HUES48 (cell line): Measurements from ENCODE around the gene GSK3A.

Experiments
- H3K27ac ChIP-seq: one replicate; pipeline ENCODE4 v1.7.0; 2013; ENCODE audit warnings: low read depth, low read length, inconsistent platforms
- H3K27me3 ChIP-seq: 2 replicates; pipeline ENCODE4 v1.6.1; 2013; ENCODE audit warnings: mild to moderate bottlenecking, low read length; ENCODE audit not compliant: control insufficient read depth, insufficient read depth
- H3K36me3 ChIP-seq: 2 replicates; pipeline ENCODE4 v1.6.1; 2013; ENCODE audit warnings: low read length; ENCODE audit not compliant: control insufficient read depth, insufficient read depth
- H3K4me1 ChIP-seq: 2 replicates; pipeline ENCODE4 v1.6.1; 2013; ENCODE audit warnings: mild to moderate bottlenecking, low read length; ENCODE audit not compliant: control insufficient read depth, insufficient read depth
- H3K4me3 ChIP-seq: 2 replicates; pipeline ENCODE4 v1.5.1; 2013; ENCODE audit warnings: mild to moderate bottlenecking, low read depth, low read length
- H3K9ac ChIP-seq: 2 replicates; pipeline ENCODE4 v1.6.1; 2013; ENCODE audit warnings: mild to moderate bottlenecking, low read depth, low read length, moderate library complexity
- H3K9me3 ChIP-seq: 2 replicates; pipeline ENCODE4 v1.6.1; 2013; ENCODE audit warnings: low read length; ENCODE audit not compliant: control insufficient read depth, insufficient read depth

GSK3A gene

GRCh38 chr19:42251572-42252358, 9.4 kb upstream of the GSK3A start:
- no peak overlapping the region for H3K27ac ChIP-seq
- H3K9ac ChIP-seq: no peak overlapping the region
- H3K27me3 ChIP-seq: peaks cover 6% of the 10 kb centered on the region
- H3K36me3 ChIP-seq: peaks cover 17% of the 10 kb centered on the region
- no peak overlapping the region for H3K4me3 ChIP-seq
- no peaks in the 10 kb centered on the region for H3K9me3 ChIP-seq
- H3K4me1 ChIP-seq: peaks cover 20% of the 10 kb centered on the region

GRCh38 chr19:42250666-42251531, 8.5 kb upstream of the GSK3A start:
- Histone ChIP-seq H3K9me3 (no peaks in the 10 kb centered on the region), H3K4me3 (no peak overlapping the region), H3K36me3 (peaks cover 17% of the 10 kb centered on the region), H3K9ac (no peak overlapping the region), H3K27ac (no peak overlapping the region), H3K4me1 (peaks cover 18% of the 10 kb centered on the region), H3K27me3 (no peaks in the 10 kb centered on the region)

GRCh38 chr19:42250183-42250665, 7.8 kb upstream of the GSK3A start:
- peaks cover 18% of the 10 kb centered on the region for H3K4me1 ChIP-seq
- H3K9me3 ChIP-seq: no peaks in the 10 kb centered on the region
- H3K4me3 ChIP-seq: no peak overlapping the region
- no peak overlapping the region for H3K27ac ChIP-seq
- no peaks in the 10 kb centered on the region for H3K27me3 ChIP-seq
- H3K36me3 ChIP-seq: peaks cover 17% of the 10 kb centered on the region
- no peak overlapping the region for H3K9ac ChIP-seq

- peaks cover 18% of the 10 kb centered on the region for H3K4me1 ChIP-seq
- no peaks in the 10 kb centered on the region for H3K27me3 ChIP-seq
- peaks cover 17% of the 10 kb centered on the region for H3K36me3 ChIP-seq
- no peak overlapping the region for H3K27ac ChIP-seq
- H3K4me3 ChIP-seq: no peak overlapping the region
- no peaks in the 10 kb centered on the region for H3K9me3 ChIP-seq
- no peak overlapping the region for H3K9ac ChIP-seq
Observed at GRCh38 chr19:42249769-42250168, 7.4 kb upstream of the GSK3A start.

- H3K4me3 ChIP-seq: no peak overlapping the region
- no peaks in the 10 kb centered on the region for H3K27me3 ChIP-seq
- H3K36me3 ChIP-seq: peaks cover 17% of the 10 kb centered on the region
- peaks cover 19% of the 10 kb centered on the region for H3K4me1 ChIP-seq
- H3K9me3 ChIP-seq: no peaks in the 10 kb centered on the region
- no peak overlapping the region for H3K27ac ChIP-seq
- H3K9ac ChIP-seq: no peak overlapping the region
Observed at GRCh38 chr19:42249149-42249750, 6.8 kb upstream of the GSK3A start.

GRCh38 chr19:42248270-42249148, 6.1 kb upstream of the GSK3A start:
- no peak overlapping the region for H3K4me3 ChIP-seq
- H3K4me1 ChIP-seq: peaks cover 23% of the 10 kb centered on the region
- no peaks in the 10 kb centered on the region for H3K9me3 ChIP-seq
- H3K27ac ChIP-seq: no peak overlapping the region
- no peak overlapping the region for H3K9ac ChIP-seq
- no peaks in the 10 kb centered on the region for H3K27me3 ChIP-seq
- H3K36me3 ChIP-seq: peaks cover 17% of the 10 kb centered on the region

- Histone ChIP-seq H3K27me3 (no peaks in the 10 kb centered on the region), H3K27ac (no peak overlapping the region), H3K4me3 (no peak overlapping the region), H3K9me3 (no peaks in the 10 kb centered on the region), H3K9ac (no peak overlapping the region), H3K4me1 (peaks cover 19% of the 10 kb centered on the region), H3K36me3 (peaks cover 17% of the 10 kb centered on the region)
Observed at GRCh38 chr19:42247640-42248199, 5.3 kb upstream of the GSK3A start.

GRCh38 chr19:42246922-42247639, 4.7 kb upstream of the GSK3A start:
- Histone ChIP-seq H3K4me3 (no peak overlapping the region), H3K36me3 (peaks cover 17% of the 10 kb centered on the region), H3K9me3 (no peaks in the 10 kb centered on the region), H3K27ac (no peak overlapping the region), H3K9ac (no peak overlapping the region), H3K4me1 (peaks cover 15% of the 10 kb centered on the region), H3K27me3 (no peaks in the 10 kb centered on the region)

GRCh38 chr19:42246143-42246921, 3.9 kb upstream of the GSK3A start:
- peak overlapping the region; percentile 23 for H3K27ac ChIP-seq
- H3K9me3 ChIP-seq: no peaks in the 10 kb centered on the region
- H3K36me3 ChIP-seq: peaks cover 17% of the 10 kb centered on the region
- H3K4me1 ChIP-seq: peaks cover 11% of the 10 kb centered on the region
- no peak overlapping the region for H3K4me3 ChIP-seq
- H3K9ac ChIP-seq: no peak overlapping the region
- H3K27me3 ChIP-seq: no peaks in the 10 kb centered on the region
